Activated T-cell treated with anti-CD3 and anti-CD28 coated beads, Interleukin-2, amount 50 U/mL, for 4 hours (primary cell): ENCODE measurements around the gene MIDN. TPM values are rescaled to one million over a fixed set of nuclear protein-coding genes. Genes with fewer than 3 reads are reported as not detected.

Experiments used
- ATAC-seq, 2 donors: fragments of 200-7000 bp; cut with Tn5 transposase; one replicate each; pipeline ENCODE4 v1.10.0; 2021
- DNase-seq: peaks from one replicate; pipeline ENCODE4 v3.0.0-alpha.2; 2020
- H3K27me3 Mint-ChIP-seq: one replicate; pipeline ENCODE4 v1.8.0; 2021; ENCODE audit warnings: low read depth, mixed read lengths
- H3K36me3 Mint-ChIP-seq: one replicate; pipeline ENCODE4 v1.8.0; 2022; ENCODE audit warnings: mixed read lengths; ENCODE audit not compliant: insufficient read depth
- H3K4me1 Mint-ChIP-seq: one replicate; pipeline ENCODE4 v1.8.0; 2021; ENCODE audit warnings: low read depth, mixed read lengths
- H3K4me3 Mint-ChIP-seq: one replicate; pipeline ENCODE4 v1.8.0; 2021; ENCODE audit warnings: mild to moderate bottlenecking, moderate library complexity, mixed read lengths
- H3K9me3 Mint-ChIP-seq: one replicate; pipeline ENCODE4 v1.8.0; 2021; ENCODE audit warnings: mixed read lengths
- total RNA-seq, 3 donors: library from RNA; stranded (reverse); gene quantifications; one replicate each; pipeline ENCODE4 v1.2.1, GENCODE V29; 2021

The MIDN gene
- total RNA-seq, 3 donors from 2014 or later = 63.2 to 70.0 (median 68.7) TPM

GRCh38 chr19:1262623-1263123 lies 14.3 kb downstream of the MIDN start:
- Mint-ChIP-seq H3K4me1 (peaks cover 61% of the 10 kb centered on the region), H3K27me3 (no peaks in the 10 kb centered on the region), H3K36me3 (peaks cover 1% of the 10 kb centered on the region), H3K9me3 (no peaks in the 10 kb centered on the region), H3K4me3 (peak overlapping the region; percentile 43)
- no peak for ATAC-seq
- DNase-seq = no peak

GRCh38 chr19:1263188-1263587 lies 14.8 kb downstream of the MIDN start:
- Mint-ChIP-seq H3K27me3 (no peaks in the 10 kb centered on the region), H3K36me3 (no peaks in the 10 kb centered on the region), H3K9me3 (no peaks in the 10 kb centered on the region), H3K4me1 (peaks cover 61% of the 10 kb centered on the region), H3K4me3 (peak overlapping the region; percentile 66)
- ATAC-seq (no peak), DNase-seq (no peak)

DNA sequence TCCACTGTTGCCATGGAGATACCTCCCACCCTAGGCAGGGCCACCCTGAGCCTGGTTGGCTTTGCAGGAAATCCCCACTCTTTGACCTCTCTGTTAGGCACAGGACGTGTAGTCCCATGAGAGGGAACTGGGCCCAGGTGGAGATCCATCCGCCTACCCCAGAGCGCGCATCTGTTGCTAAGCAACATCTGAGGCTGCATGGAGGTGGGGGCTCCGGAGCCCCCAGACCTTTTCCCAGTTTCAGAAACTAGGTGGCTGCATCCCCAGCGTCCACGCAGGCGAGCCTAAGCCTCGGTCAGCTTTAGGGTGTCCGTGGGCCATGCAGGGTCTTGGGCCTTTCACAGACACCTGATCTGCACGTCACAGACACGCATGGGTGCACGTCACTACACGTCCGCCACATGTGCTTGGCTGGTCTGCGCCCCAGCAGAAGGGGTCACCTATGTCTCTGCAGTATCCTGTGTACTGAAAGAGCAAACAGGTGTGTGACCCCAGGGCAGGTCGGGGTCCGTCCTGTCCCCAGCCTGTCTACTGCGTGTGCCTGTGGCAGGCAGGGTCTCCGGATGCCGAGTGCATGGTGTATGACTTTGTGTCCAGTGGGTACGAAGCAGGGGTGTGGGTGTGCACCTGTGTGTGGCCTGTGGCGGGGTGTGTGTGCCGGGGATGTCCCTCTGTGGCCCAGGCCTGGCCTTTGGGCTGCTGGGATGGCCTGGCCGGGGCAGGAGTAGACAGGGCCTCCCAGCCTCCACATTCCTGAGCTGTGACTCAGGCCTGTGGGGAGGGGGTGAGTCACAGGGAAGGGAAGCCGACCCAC lies 16.6 kb downstream of the MIDN start:
- H3K4me3 Mint-ChIP-seq = peak overlapping the region; percentile 26
- peaks cover 52% of the 10 kb centered on the region for H3K4me1 Mint-ChIP-seq

GRCh38 chr19:1265615-1266128 lies 17.3 kb downstream of the MIDN start:
- H3K9me3 Mint-ChIP-seq = no peaks in the 10 kb centered on the region
- H3K4me1 Mint-ChIP-seq = peaks cover 58% of the 10 kb centered on the region
- ATAC-seq (no peak), DNase-seq (no peak)
- no peaks in the 10 kb centered on the region for H3K27me3 Mint-ChIP-seq
- H3K4me3 Mint-ChIP-seq = peak overlapping the region; percentile 27
- H3K36me3 Mint-ChIP-seq = peaks cover 4% of the 10 kb centered on the region

More for the DNA sequence above, 16.6 kb downstream of the MIDN start:
- no peaks in the 10 kb centered on the region for H3K27me3 Mint-ChIP-seq
- no peaks in the 10 kb centered on the region for H3K9me3 Mint-ChIP-seq
- peaks cover under 1% of the 10 kb centered on the region for H3K36me3 Mint-ChIP-seq
- ATAC-seq = no peak
- no peak for DNase-seq

- H3K4me1 Mint-ChIP-seq = peaks cover 63% of the 10 kb centered on the region
- H3K9me3 Mint-ChIP-seq = no peaks in the 10 kb centered on the region
- H3K4me3 Mint-ChIP-seq = peak overlapping the region; percentile 27
Observed at GRCh38 chr19:1266129-1266915, 17.9 kb downstream of the MIDN start.

GRCh38 chr19:1266916-1267476 lies 18.6 kb downstream of the MIDN start:
- DNase-seq = peak; percentile 67
- Mint-ChIP-seq H3K36me3 (peaks cover 17% of the 10 kb centered on the region), H3K4me3 (peak overlapping the region; percentile 64), H3K9me3 (no peaks in the 10 kb centered on the region), H3K27me3 (no peaks in the 10 kb centered on the region), H3K4me1 (peaks cover 63% of the 10 kb centered on the region)
- peak in 1 of 2 donors; percentile 3 for ATAC-seq

More at GRCh38 chr19:1266129-1266915, 17.9 kb downstream of the MIDN start:
- H3K36me3 Mint-ChIP-seq = peaks cover 11% of the 10 kb centered on the region
- H3K27me3 Mint-ChIP-seq = no peaks in the 10 kb centered on the region
- ATAC-seq (peak; percentile 15 to 18), DNase-seq (peak; percentile 76)

GRCh38 chr19:1267477-1268225 lies 19.3 kb downstream of the MIDN start:
- ATAC-seq = no peak
- no peak for DNase-seq
- H3K9me3 Mint-ChIP-seq = no peaks in the 10 kb centered on the region
- H3K4me1 Mint-ChIP-seq = peaks cover 65% of the 10 kb centered on the region
- peak overlapping the region; percentile 64 for H3K4me3 Mint-ChIP-seq
- no peaks in the 10 kb centered on the region for H3K27me3 Mint-ChIP-seq
- H3K36me3 Mint-ChIP-seq = peaks cover 23% of the 10 kb centered on the region

- DNase-seq = no peak
- Mint-ChIP-seq H3K9me3 (no peaks in the 10 kb centered on the region), H3K36me3 (peaks cover 28% of the 10 kb centered on the region), H3K4me1 (peaks cover 64% of the 10 kb centered on the region), H3K27me3 (no peaks in the 10 kb centered on the region), H3K4me3 (peak overlapping the region; percentile 71)
- ATAC-seq = no peak
Observed at GRCh38 chr19:1268226-1269064, 20.1 kb downstream of the MIDN start.

- DNase-seq = peak; percentile 99
- Mint-ChIP-seq H3K9me3 (no peaks in the 10 kb centered on the region), H3K4me3 (peak within 1 kb of the TSS; percentile 92)
Observed at GRCh38 chr19:1269065-1269477, 20.7 kb downstream of the MIDN start, which contains the start of gene CIRBP. TSS of gene CIRBP (plus strand) at chr19:1269332. CDS start at chr19:1270934, 1,602 bp downstream.

GRCh38 chr19:1269478-1270212 lies 21.3 kb downstream of the MIDN start:
- DNase-seq (peak; percentile 84), ATAC-seq (peak; percentile 47 to 50)
- no peaks in the 10 kb centered on the region for H3K9me3 Mint-ChIP-seq
- H3K36me3 Mint-ChIP-seq = peaks cover 35% of the 10 kb centered on the region
- H3K4me1 Mint-ChIP-seq = peaks cover 70% of the 10 kb centered on the region
- peak overlapping the region; percentile 92 for H3K4me3 Mint-ChIP-seq
- no peaks in the 10 kb centered on the region for H3K27me3 Mint-ChIP-seq

More at GRCh38 chr19:1269065-1269477, 20.7 kb downstream of the MIDN start, which contains the start of gene CIRBP:
- Mint-ChIP-seq H3K36me3 (peaks cover 34% of the 10 kb centered on the region), H3K4me1 (peaks cover 71% of the 10 kb centered on the region), H3K27me3 (no peaks in the 10 kb centered on the region)
- peak; percentile 75 to 79 for ATAC-seq

DNA sequence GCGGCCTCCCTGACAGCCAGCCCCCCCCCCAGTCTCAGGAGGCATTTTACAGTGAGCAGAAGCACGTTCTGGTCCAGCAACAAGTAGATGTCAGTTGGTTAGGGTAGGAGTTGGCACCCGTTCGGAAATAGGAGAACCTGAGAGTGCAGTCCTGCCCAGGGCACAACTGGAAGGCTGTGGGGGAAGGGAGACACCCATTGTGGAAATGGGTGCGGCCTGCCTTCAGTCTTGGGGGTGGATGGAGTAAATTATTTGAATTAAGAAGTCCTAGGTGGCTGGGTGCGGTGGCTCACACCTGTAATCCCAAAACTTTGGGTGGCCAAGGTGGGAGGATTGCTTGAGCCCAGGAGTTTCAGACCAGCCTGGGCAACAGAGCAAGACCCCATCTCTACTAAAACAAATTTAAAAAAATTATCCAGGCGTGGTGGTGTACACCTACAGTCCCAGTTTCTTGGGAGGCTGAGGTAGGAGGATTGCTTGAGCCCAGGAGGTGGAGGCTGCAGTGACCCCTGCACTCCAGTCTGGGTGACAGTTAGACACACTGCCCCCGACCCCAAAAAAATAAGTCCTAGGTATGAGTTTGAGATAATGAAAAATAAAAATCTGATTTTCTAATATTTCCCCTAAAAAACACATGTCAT lies 21.9 kb downstream of the MIDN start:
- Mint-ChIP-seq H3K4me1 (peaks cover 65% of the 10 kb centered on the region), H3K36me3 (peaks cover 35% of the 10 kb centered on the region), H3K4me3 (peak overlapping the region; percentile 92), H3K9me3 (no peaks in the 10 kb centered on the region), H3K27me3 (no peaks in the 10 kb centered on the region)
- DNase-seq (no peak), ATAC-seq (no peak)
